Stimulated activated naive B cell treated with anti-CD40 and anti-IgM and Interleukin-4, amounts not matched to agents 10 μg/mL and 1 μg/mL and 100 μg/mL, for 72 hours (primary cell): Measurements from ENCODE around the gene IL12A.

Source experiments
- ATAC-seq, 2 donors: fragments of 150-1000 bp; cut with Tn5 transposase; replicated peaks; 2 replicates each; pipeline ENCODE4 v1.10.0; 2021; ENCODE audit warnings: moderate library complexity in 1 of 2
- DNase-seq: peaks from one replicate; pipeline ENCODE4 v3.0.0; 2021
- H3K27ac Mint-ChIP-seq: one replicate; pipeline ENCODE4 v1.8.0; 2022; ENCODE audit warnings: mild to moderate bottlenecking, mixed read lengths
- H3K27me3 Mint-ChIP-seq, 2 donors: one replicate each; pipeline ENCODE4 v1.8.0; 2022; ENCODE audit warnings: mixed read lengths in 2 of 2
- H3K36me3 Mint-ChIP-seq, 2 donors: one replicate each; pipeline ENCODE4 v1.8.0; 2022; ENCODE audit warnings: mixed read lengths in 2 of 2, mild to moderate bottlenecking in 1 of 2
- H3K4me1 Mint-ChIP-seq, 2 donors: one replicate each; pipeline ENCODE4 v1.8.0; 2022; ENCODE audit warnings: mixed read lengths in 2 of 2, mild to moderate bottlenecking in 1 of 2
- H3K4me3 Mint-ChIP-seq, 2 donors: one replicate each; pipeline ENCODE4 v1.8.0; 2022; ENCODE audit warnings: mild to moderate bottlenecking in 2 of 2, mixed read lengths in 2 of 2, moderate library complexity in 1 of 2
- H3K9me3 Mint-ChIP-seq, 2 donors: one replicate each; pipeline ENCODE4 v1.8.0; 2022; ENCODE audit warnings: mixed read lengths in 2 of 2, mild to moderate bottlenecking in 1 of 2

Gene IL12A

DNA sequence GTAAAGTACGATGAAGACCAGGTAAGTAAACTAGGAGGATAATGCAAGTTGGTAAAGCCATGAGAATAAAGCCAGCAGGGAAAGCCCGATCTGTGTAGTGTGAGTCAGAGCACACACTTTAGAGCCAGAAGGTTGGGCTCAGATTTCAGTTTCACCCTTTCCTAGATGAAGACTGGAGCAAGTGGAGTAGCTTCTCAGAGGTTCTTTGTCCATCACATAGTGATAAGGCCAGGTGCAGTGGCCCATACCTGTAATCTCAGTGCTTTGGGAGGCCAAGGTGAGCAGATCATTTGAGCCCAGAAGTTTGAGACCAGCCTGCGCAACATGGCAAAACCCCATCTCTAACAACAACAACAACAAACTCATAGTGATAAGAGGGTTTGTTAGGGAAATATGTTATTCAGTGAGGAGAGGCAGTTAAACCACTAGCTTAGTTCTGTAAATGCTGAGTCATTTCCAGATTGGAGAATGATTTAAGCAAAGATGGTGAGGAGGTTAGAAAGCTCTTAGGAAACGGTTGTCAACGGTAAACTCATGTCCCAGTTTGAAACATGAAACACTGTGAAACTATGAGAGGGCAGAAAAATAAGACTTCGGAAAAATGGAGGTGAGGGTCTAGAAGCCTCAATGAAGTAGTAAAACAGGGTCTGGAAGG, 39.0 kb downstream of the IL12A start:
- H3K27ac Mint-ChIP-seq = peak overlapping the region; percentile 43
- H3K27me3 Mint-ChIP-seq = peaks cover 0 to 4% of the 10 kb centered on the region in 2 donors
- no peaks in the 10 kb centered on the region for H3K36me3 Mint-ChIP-seq
- peak; percentile 58 to 79 for ATAC-seq
- H3K9me3 Mint-ChIP-seq = no peaks in the 10 kb centered on the region
- no peak for DNase-seq
- no peak overlapping the region for H3K4me3 Mint-ChIP-seq
- peaks cover 10 to 16% of the 10 kb centered on the region in 2 donors for H3K4me1 Mint-ChIP-seq

- no peaks in the 10 kb centered on the region for H3K36me3 Mint-ChIP-seq
- no peaks in the 10 kb centered on the region for H3K9me3 Mint-ChIP-seq
- H3K27me3 Mint-ChIP-seq = peaks cover 23 to 37% of the 10 kb centered on the region in 2 donors
- peaks cover 4 to 6% of the 10 kb centered on the region in 2 donors for H3K4me1 Mint-ChIP-seq
- H3K4me3 Mint-ChIP-seq = no peak overlapping the region
- H3K27ac Mint-ChIP-seq = no peak overlapping the region
- ATAC-seq (no peak), DNase-seq (no peak)
Observed at GRCh38 chr3:160035757-160036156, 47.1 kb downstream of the IL12A start.

GRCh38 chr3:160038862-160039562, 50.4 kb downstream of the IL12A start:
- Mint-ChIP-seq H3K36me3 (peaks cover 4 to 6% of the 10 kb centered on the region in 2 donors), H3K4me1 (peaks cover 4 to 6% of the 10 kb centered on the region in 2 donors), H3K27ac (no peak overlapping the region), H3K4me3 (peak overlapping the region; percentile 62 to 70), H3K27me3 (peaks cover 33 to 53% of the 10 kb centered on the region in 2 donors), H3K9me3 (peaks cover 17 to 19% of the 10 kb centered on the region in 2 donors)
- ATAC-seq (peak; percentile 67 to 68), DNase-seq (peak; percentile 8)

DNA sequence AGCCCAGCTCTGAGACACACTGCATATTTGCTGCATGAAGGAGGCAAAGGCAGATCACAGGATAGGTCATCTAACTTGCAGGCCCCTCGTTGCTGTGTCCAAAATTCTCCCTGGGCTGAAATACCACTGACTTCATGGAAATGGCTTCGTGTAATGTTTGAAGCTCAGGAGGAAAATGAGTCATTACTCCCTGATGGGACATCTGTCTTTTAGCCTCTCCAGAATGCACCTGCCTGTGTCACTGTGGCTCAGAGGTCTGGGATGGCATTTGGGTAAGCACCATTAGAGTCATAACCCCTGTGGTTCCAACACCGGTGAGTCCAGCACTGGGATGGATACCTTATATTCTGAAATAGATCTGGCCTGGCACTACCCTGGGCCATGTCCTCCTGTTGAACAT, 51.5 kb downstream of the IL12A start:
- ATAC-seq = peak in 1 of 2 donors; percentile 59
- Mint-ChIP-seq H3K9me3 (peaks cover 17 to 20% of the 10 kb centered on the region in 2 donors), H3K27ac (no peak overlapping the region), H3K4me1 (peaks cover 4 to 6% of the 10 kb centered on the region in 2 donors), H3K36me3 (peaks cover 4 to 6% of the 10 kb centered on the region in 2 donors), H3K27me3 (peaks cover 33 to 54% of the 10 kb centered on the region in 2 donors), H3K4me3 (no peak overlapping the region)
- no peak for DNase-seq

DNA sequence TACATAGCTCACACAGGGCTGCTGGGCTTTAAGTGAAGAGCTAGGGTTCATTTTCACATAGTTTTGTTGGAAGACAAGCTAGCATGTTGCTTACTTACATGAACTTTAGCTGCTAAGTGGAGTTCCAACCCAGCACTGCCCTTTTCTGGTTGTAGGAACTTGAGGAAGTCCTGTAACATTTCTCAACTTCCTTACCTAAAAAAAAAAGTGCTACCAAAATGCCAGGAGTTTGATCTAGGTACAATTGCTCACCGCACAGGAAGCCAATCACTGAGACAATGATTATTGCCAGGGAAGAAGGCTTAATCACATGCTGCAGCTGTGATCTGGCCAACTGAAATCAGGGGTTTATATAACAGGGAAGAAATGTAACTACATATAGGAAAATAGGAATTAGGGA, 52.8 kb downstream of the IL12A start:
- H3K27me3 Mint-ChIP-seq = peaks cover 33 to 45% of the 10 kb centered on the region in 2 donors
- no peak for ATAC-seq

DNA sequence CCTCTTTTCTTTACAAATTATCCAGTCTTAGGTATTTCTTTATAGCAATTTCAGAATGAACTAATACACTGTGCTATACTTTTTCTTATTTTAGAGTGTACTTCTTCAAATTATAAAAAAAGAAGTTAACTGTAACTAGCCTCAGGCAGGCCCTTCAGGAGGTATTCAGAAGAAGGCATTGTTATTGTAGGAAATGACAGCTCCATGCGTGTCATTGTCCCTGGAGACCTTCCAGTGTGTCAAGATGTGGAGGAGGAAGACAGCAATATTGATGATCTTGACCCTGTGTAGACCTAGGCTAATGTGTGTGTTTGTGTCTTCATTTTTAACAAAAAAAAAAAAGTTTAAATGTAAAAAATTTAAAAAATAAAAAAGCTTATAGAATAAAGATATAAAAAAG, 55.5 kb downstream of the IL12A start:
- peaks cover 4 to 6% of the 10 kb centered on the region in 2 donors for H3K36me3 Mint-ChIP-seq
- no peak overlapping the region for H3K4me3 Mint-ChIP-seq
- no peak overlapping the region for H3K27ac Mint-ChIP-seq
- H3K27me3 Mint-ChIP-seq = peaks cover 20 to 26% of the 10 kb centered on the region in 2 donors
- H3K4me1 Mint-ChIP-seq = peaks cover 0 to 2% of the 10 kb centered on the region in 2 donors
- ATAC-seq (no peak), DNase-seq (no peak)
- H3K9me3 Mint-ChIP-seq = peaks cover 17 to 20% of the 10 kb centered on the region in 2 donors

More for the DNA sequence above, 52.8 kb downstream of the IL12A start:
- no peak for DNase-seq
- Mint-ChIP-seq H3K9me3 (peaks cover 17 to 20% of the 10 kb centered on the region in 2 donors), H3K4me3 (no peak overlapping the region), H3K4me1 (peaks cover 4 to 6% of the 10 kb centered on the region in 2 donors), H3K27ac (no peak overlapping the region), H3K36me3 (peaks cover 4 to 6% of the 10 kb centered on the region in 2 donors)
